ENCODE results near the gene MSI2. TPM values are rescaled to one million over a fixed set of nuclear protein-coding genes. Genes with fewer than 3 reads are reported as not detected.

Gene MSI2
- total RNA-seq, 4 donors from 2014 or later = 60.7 to 101 (median 70.9) TPM

DNA sequence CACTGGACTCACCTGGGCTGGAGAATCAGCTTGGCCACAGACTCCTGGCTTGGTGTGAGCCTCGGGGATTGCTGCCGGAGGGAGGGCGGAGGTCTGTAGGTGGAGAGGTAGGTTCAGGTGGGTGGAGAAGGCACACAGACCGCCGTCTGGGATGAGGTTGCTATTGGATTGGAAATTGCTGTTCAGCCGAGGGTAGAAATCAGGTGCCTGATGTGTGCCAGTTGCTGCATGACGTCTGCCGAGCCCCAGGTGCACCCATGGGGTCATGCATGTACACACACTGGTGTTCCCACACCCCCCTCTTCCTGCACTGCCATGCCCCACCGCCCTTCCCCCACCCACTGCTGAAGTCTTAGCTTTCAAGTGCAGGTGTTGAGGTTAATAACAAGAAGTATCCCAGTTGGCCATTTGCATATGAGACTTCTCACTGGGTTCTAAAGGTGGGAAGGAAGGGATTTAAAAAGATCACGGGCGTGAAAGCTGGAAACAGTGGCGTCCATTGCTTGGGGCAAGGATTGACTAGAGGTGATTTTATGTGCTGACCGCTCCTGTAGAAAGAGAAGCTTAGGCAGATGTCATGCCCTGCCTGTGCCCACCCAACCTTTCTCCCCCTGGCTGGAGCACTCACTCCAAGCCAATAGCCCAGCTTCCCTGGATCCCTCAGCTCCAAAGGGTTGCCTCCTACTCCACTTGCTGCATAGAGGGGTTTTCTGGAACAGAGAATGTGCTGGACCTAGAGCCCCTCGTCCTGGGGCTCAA is 295.2 kb downstream of the MSI2 start:
- Histone ChIP-seq H3K9me3 (no peaks in the 10 kb centered on the region), H3K27me3 (no peaks in the 10 kb centered on the region), H3K4me1 (peaks cover 9 to 28% of the 10 kb centered on the region in 2 donors), H3K4me3 (replicated peaks in 1 of 3) (no peak overlapping the region), H3K27ac (no peak overlapping the region), H3K36me3 (no peaks in the 10 kb centered on the region)
- DNase-seq = no peak
- intact Hi-C loops (cut with DNase I) = loop anchor here (10.0 kb wide), 1 partner anchor 307 kb away; no protein-coding TSS in a partner anchor
- 87 to 88% methylated on average over 13 to 14 of the region's 14 CpGs for WGBS, 2 donors
- no peak for TF ChIP-seq POLR2A (IDR thresholded peaks at IDR 0.05)
- TF ChIP-seq, protein P1, sequence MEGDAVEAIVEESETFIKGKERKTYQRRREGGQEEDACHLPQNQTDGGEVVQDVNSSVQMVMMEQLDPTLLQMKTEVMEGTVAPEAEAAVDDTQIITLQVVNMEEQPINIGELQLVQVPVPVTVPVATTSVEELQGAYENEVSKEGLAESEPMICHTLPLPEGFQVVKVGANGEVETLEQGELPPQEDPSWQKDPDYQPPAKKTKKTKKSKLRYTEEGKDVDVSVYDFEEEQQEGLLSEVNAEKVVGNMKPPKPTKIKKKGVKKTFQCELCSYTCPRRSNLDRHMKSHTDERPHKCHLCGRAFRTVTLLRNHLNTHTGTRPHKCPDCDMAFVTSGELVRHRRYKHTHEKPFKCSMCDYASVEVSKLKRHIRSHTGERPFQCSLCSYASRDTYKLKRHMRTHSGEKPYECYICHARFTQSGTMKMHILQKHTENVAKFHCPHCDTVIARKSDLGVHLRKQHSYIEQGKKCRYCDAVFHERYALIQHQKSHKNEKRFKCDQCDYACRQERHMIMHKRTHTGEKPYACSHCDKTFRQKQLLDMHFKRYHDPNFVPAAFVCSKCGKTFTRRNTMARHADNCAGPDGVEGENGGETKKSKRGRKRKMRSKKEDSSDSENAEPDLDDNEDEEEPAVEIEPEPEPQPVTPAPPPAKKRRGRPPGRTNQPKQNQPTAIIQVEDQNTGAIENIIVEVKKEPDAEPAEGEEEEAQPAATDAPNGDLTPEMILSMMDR (IDR thresholded peaks at IDR 0.05) = no peak

DNA sequence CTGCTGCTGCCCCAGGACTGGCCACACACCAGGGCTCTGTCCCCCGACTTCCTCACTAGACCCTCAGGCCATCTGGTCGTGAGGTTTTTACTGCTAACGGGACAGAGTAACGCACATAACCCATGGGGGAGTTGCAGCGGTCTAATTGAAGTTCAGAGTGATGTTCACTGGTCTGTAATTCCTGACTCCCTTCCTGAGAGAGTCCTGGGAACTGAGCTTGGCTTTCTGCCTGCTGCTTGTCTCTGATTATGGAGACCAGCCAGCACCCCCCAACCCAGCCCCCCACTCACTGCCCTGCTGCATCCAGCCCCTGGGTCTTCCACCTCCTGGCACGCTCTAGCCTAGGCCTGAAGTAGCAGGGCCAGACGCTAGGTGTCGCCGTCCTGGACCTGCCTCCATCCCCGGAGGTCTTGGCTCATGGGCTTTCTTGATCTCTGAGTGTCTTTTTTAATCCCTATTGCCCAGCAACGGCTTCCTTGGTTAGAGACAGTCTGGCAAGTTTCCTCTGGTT is 295.8 kb downstream of the MSI2 start:
- peak; percentile 57 to 66 for DNase-seq
- intact Hi-C loops (cut with DNase I) = loop anchor here (10.0 kb wide), 1 partner anchor 307 kb away; no protein-coding TSS in a partner anchor
- WGBS, 2 donors = 22 to 37% methylated on average over 7 to 10 of the region's 11 CpGs
- Histone ChIP-seq H3K27me3 (no peaks in the 10 kb centered on the region), H3K27ac (no peak overlapping the region), H3K4me3 (replicated peaks in 1 of 3) (no peak overlapping the region), H3K4me1 (peaks cover 10 to 31% of the 10 kb centered on the region in 2 donors), H3K9me3 (no peaks in the 10 kb centered on the region), H3K36me3 (no peaks in the 10 kb centered on the region)
- TF ChIP-seq, protein P1 (IDR thresholded peaks at IDR 0.05) = peak in 5 of 6 experiments; percentile 24 to 73 (median 46)
- no peak for TF ChIP-seq POLR2A (IDR thresholded peaks at IDR 0.05)

DNA sequence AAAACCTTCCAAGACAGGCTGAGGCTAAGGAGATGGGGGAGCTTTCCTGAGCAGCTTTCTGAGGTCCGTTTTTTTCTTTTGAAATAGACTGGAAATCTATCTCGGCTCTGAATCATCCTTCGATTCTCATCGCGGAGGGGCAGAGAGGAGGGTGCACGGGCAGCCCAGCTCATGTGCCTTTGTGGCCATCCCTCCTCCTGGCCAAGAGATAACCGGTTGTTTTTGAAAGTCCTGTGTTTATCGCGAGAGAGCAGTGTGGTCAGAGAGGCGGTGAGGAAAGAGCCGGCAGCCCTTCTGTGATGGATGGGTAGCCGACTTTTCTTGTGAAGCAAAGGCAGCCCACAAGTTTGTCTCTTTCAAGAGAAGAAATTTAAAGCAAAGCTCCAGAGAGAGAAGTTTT is 297.2 kb downstream of the MSI2 start:
- TF ChIP-seq, protein P1 (IDR thresholded peaks at IDR 0.05) = no peak
- no peak for TF ChIP-seq POLR2A (IDR thresholded peaks at IDR 0.05)
- intact Hi-C loops (cut with DNase I) = loop anchor here (10.0 kb wide), 1 partner anchor 309 kb away; no protein-coding TSS in a partner anchor
- WGBS, 2 donors = 37 to 40% methylated on average over 12 of the region's 12 CpGs
- no peak for DNase-seq
- Histone ChIP-seq H3K27ac (peak overlapping the region in 1 of 3 donors; percentile 40), H3K4me1 (peaks cover 15 to 41% of the 10 kb centered on the region in 2 donors), H3K9me3 (no peaks in the 10 kb centered on the region), H3K36me3 (no peaks in the 10 kb centered on the region), H3K27me3 (no peaks in the 10 kb centered on the region), H3K4me3 (replicated peaks in 1 of 3) (no peak overlapping the region)

DNA sequence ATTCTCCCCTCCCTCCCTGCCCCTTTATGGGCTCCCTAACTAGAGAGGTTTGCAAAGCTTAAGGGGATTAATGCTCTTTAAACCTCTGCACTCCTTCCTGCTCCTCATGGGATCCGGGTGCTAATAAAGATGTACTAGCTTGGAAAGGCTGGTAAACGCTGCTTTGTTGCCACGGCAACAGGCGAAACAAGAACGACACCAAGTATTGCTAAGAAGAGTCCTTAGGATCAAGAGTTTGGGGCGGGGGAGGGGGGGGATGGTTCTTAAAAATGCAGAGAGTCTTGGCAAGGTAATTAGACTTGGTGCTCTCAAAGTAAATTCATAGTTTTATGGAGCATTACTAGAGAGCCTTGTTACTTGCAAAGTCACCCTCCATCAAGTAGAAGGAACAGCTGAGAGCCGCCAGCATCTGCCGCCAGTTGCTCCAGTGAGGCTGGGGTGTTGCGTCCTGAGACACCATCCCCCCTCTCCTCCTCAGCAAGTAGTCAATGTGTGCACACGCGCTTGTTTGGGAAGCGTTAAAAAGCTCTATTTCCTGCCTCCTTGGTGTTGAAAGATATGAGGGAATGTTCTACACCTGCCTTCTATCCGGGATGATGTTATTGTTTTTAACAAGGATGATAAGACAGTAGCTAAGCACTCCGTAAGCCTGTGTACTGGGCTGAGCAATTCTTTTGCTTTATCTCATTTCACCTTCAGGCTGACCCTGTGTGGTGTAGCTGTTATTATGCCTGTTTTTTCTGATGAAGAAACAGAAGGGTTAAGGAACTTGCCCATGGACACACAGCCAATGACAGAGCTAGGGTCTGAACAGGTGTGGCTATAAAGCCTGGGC is 297.9 kb downstream of the MSI2 start:
- Histone ChIP-seq H3K27me3 (no peaks in the 10 kb centered on the region), H3K4me1 (peaks cover 15 to 41% of the 10 kb centered on the region in 2 donors), H3K36me3 (no peaks in the 10 kb centered on the region), H3K9me3 (no peaks in the 10 kb centered on the region), H3K27ac (peak overlapping the region; percentile 24 to 40 (median 32)), H3K4me3 (replicated peaks in 1 of 3) (no peak overlapping the region)
- intact Hi-C loops (cut with DNase I) = loop anchor here (10.0 kb wide), 1 partner anchor 309 kb away; no protein-coding TSS in a partner anchor
- WGBS, 2 donors = 34% methylated on average over 14 of the region's 14 CpGs
- no peak for TF ChIP-seq POLR2A (IDR thresholded peaks at IDR 0.05)
- TF ChIP-seq, protein P1 (IDR thresholded peaks at IDR 0.05) = no peak
- peak; percentile 87 for DNase-seq

All from thyroid gland (tissue), 4 donors.